GM23338 (cell line): ENCODE results near the gene STN1.

Experiments used
- CTCF ChIP-seq, 2 experiments: fragments of 200-600 bp in 1 of 2; sonication (generic) in 1 of 2; conservative IDR thresholded peaks; 2 replicates each; pipeline versions ENCODE4 v1.5.1 to v1.6.1; 2016 to 2017; ENCODE audit warnings: antibody characterized with exemption in 2 of 2, low read depth in 2 of 2, mild to moderate bottlenecking in 2 of 2, moderate library complexity in 1 of 2
- JUNB ChIP-seq: IDR thresholded peaks from one replicate; pipeline ENCODE4 v1.6.1; 2016; ENCODE audit warnings: antibody characterized with exemption; ENCODE audit not compliant: unreplicated experiment
- POLR2AphosphoS5 ChIP-seq: IDR thresholded peaks from 2 replicates; pipeline ENCODE4 v1.6.1; 2016; ENCODE audit warnings: antibody characterized with exemption, low read depth

GRCh38 chr10:103915796-103916195 is 2.2 kb downstream of the STN1 start:
- TF ChIP-seq CTCF (conservative IDR thresholded peaks at IDR 0.05; ENCODE audit: low read depth in 2 of 2) (no peak), POLR2AphosphoS5 (no peak), JUNB (no peak)
